Measurements from ENCODE around the gene NF1.
"Not testable (repeated sequence)": the region's sequence is repeated elsewhere in the genome, so short reads cannot be mapped to it uniquely, and the experiment has no call there.

Gene NF1

GRCh38 chr17:31130286-31131224, 35.8 kb downstream of the NF1 start:
- no peak for DNase-seq (ENCODE audit: low read depth in 2 of 2)

DNA sequence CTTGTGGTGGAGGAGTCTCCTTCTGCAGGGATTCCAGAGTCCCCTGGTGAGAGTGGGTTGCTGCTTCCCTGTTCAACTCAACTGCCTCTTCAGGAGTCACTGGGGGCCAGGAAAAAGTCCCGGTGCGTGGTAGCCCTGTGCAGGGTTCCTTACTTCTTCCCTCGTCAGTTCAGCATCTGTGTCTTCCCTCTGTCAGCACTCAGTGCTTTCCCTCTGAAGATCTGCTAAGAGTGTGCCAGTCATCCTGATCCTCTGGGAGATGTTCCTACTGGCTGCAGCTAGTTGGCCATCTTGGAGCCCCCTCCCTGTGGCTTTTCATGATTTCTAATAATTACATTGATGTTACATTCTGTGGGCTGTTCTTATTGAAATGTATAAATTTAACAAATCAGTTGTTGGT, 36.5 kb downstream of the NF1 start:
- DNase-seq (ENCODE audit: low read depth in 2 of 2): no peak

DNA sequence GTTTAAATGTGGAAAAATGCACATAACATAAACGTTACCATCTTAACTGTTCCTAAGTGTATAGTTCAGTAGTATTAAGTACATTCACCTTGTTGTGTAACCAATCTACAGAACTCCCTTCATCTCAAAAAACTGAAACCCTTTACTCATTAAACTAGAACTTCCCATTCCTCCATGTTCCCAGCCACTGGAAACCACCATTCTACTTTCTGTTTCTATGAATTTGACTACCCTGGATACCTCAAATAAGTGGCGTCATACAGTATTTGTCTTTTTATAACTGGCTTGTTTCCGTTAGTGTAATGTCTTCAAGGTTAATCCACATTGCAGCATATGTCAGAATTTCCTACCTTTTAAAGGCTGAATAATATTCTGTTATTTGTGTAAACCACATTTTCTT, 38.2 kb downstream of the NF1 start:
- no peak for DNase-seq (ENCODE audit: low read depth in 2 of 2)

DNA sequence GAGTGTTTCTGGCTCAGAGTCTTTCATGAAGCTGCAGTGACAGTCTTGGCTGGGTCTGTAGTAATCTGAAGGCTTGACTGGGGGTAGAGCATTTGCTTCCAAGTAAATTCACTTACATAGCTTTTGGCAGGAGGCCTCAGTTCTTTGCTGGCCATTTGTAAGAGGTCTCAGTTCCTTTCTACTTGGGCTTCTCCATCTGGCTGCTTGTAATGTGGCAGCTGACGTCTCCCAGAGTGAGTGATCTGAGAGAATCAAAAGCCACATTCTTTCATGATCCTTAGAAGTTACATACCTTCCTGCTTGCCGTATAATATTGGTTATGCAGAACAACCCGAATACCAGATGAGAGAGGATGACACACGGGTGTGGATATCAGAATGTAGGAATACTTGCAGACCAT, 39.8 kb downstream of the NF1 start:
- DNase-seq (ENCODE audit: low read depth in 2 of 2): no peak

DNA sequence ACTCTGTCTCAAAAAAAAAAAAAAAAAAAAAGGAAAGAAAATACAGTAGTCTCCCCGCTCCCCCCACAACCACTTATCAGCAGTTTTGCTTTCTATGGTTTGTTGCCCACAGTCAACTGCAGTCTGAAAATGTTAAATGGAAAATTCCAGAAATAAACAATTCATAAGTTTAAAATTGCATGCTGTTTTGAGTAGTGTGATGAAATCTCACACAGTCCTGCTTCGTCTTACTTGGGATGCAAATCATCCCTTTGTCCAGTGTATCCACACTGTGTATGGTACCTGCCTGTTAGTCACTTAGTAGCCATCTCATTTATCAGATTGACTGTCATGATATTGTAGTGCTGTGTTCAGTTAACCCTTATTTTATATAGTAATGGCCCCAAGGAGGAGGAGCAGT, 41.5 kb downstream of the NF1 start:
- no peak for DNase-seq (ENCODE audit: low read depth in 2 of 2)

DNA sequence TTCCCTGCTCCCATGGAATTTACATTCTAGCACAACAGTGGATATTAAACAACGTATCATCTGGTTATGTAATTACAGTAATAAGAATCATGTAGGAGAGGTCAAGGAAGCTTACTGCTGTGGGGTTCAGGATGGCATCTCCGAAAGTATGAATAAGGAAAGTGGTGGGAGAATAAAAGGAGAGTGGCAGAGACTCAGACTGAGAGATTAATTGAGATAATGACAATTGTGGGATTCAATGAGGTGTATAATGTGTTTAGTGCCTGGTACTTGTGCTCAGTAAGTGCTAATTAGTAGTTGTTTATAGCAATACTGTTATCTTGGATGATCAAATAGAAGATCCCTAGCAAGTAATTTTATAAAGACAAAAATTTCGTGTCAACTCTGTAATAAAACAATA, 45.3 kb downstream of the NF1 start:
- DNase-seq (ENCODE audit: low read depth in 2 of 2): no peak

- no peak for DNase-seq (ENCODE audit: low read depth in 2 of 2)
Observed at GRCh38 chr17:31144428-31144827, 49.7 kb downstream of the NF1 start.

DNA sequence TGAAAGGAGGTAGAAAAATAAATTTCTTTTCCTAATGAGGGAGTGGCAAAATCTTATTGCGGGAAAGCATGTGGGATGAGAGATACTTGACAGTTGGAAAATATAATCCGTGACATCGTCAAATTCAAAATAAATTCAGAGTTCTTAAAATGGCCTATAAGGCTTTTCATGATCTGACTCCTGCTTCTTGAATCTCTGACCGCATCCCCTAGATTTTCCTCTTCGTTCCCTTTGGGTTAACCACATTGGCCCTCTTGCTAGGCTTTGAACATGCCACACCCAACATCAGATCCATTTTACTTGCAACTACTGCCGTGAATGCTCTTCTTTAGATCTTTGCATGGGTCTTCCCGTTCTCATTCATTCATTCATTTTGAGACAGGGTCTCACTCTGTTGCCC, 50.1 kb downstream of the NF1 start:
- no peak for DNase-seq (ENCODE audit: low read depth in 2 of 2)

- DNase-seq (ENCODE audit: low read depth in 2 of 2): no peak
Observed at GRCh38 chr17:31147507-31148202, 52.9 kb downstream of the NF1 start.

GRCh38 chr17:31148205-31148604, 53.4 kb downstream of the NF1 start:
- DNase-seq (ENCODE audit: low read depth in 2 of 2): no peak

GRCh38 chr17:31152271-31152670, 57.5 kb downstream of the NF1 start:
- no peak for DNase-seq (ENCODE audit: low read depth in 2 of 2)

DNA sequence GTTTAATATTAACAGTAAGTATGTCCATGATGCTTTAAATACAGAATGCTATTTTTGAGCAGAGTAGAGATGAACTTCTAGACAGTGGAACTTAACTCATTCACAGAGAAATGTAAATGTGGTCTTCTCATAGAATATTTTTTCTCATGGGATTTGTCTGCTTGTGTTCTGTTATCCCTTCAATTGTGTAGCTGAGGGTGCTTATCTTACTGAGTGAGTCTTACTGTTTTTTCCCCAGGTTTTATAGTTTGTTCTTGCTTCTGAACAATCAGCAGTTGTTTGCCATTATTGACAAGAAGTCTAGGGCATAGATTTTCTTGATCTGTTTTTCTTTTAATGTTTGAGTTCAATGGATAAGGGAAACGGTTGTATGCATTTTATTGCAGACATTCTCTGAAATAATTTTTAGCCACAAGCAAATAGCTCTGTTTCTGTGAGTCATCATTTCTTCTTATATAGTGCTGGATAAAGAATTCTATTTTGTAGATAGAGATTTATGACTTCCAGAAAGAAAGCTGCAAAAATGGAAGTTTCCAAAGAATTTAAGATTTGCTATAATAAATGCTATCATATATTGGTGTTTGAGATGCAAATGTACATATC, 60.5 kb downstream of the NF1 start:
- no peak for DNase-seq (ENCODE audit: low read depth in 2 of 2)

- no peak for DNase-seq (ENCODE audit: low read depth in 2 of 2)
Observed at GRCh38 chr17:31156326-31156725, 61.5 kb downstream of the NF1 start.

DNA sequence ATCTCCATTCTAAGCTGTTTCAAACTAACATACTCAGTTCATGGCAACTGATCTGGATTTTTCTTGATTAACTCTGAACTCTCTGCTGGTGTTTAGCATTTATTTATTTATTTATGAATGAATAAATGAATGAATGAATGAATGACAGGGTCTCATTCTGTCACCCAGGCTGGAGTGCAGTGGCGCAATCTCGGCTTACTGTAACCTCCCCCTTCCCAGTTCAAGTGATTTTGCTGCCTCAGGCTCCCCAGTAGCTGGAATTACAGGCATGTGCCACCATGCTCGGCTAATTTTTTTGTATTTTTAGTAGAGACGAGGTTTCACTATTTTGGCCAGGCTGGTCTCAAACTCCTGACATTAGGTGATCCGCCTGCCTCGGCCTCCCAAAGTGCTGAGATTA, 62.1 kb downstream of the NF1 start:
- not testable (repeated sequence) for DNase-seq (ENCODE audit: low read depth in 2 of 2)

GRCh38 chr17:31158746-31159377, 64.1 kb downstream of the NF1 start:
- DNase-seq (ENCODE audit: low read depth in 2 of 2): no peak

DNA sequence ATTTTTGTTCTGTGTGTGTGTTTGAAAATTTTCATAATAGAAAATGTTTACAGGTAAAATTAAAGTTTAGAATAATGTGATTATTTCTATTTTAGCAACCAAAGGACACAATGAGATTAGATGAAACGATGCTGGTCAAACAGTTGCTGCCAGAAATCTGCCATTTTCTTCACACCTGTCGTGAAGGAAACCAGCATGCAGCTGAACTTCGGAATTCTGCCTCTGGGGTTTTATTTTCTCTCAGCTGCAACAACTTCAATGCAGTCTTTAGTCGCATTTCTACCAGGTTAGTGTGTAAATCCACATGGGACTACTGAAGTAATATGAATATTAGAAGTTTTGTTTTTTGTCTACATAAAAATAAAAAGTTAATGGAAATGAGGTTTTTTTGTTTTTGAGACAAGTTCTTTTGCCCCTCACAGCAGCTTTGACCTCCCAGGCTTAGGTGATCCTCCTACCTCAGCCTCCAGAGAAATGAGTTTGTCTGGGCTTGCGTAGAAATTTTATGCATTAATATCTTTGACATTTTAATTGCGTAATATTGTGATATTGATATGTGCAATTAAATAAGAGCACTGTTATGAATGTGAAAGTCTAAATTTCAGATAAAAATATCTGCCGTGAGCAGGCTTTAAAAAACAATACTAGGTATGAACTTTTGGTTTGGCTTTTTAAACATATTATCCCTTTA, 68.5 kb downstream of the NF1 start:
- no peak for DNase-seq (ENCODE audit: low read depth in 2 of 2)

- no peak for DNase-seq (ENCODE audit: low read depth in 2 of 2)
Observed at GRCh38 chr17:31167111-31167510, 72.3 kb downstream of the NF1 start.

- no peak for DNase-seq (ENCODE audit: low read depth in 2 of 2)
Observed at GRCh38 chr17:31171701-31172100, 76.9 kb downstream of the NF1 start.

- no peak for DNase-seq (ENCODE audit: low read depth in 2 of 2)
Observed at GRCh38 chr17:31172388-31172787, 77.6 kb downstream of the NF1 start.

DNA sequence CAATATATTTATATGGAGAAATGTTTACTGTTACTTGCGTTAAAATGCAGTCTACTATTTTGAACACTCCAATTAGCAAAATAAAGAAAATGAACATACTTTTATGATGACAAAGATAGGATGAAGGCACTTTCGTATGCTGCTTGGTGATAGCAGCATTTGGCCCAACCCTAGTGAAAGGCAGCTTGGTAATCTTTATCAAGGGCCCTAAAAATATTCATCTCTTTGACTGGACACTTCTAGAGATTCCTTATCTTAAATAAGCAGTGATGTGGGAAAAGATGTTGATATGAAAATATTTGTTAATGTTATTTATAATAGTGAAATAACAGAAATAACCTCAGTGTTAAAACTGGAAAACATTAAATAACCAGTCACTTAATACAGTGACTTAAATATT, 79.4 kb downstream of the NF1 start:
- no peak for DNase-seq (ENCODE audit: low read depth in 2 of 2)

DNA sequence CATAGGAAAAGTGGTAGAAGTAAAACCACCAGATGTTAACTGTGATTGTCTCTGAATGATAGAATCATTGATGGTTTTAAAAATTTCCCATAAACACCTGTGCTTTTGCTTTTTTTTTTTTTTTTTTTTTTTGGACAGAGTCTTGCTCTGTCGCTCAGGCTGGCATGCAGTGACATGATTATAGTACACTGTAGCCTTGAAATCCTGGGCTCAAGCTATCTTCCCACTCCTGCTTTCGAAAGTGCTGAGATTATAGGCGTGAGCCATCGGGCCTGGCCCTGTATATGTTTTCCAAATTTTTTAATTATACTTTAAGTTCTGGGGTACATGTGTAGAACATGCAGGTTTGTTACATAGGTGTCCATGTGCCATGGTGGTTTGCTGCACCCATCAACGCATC, 80.5 kb downstream of the NF1 start:
- no peak for DNase-seq (ENCODE audit: low read depth in 2 of 2)

GRCh38 chr17:31176143-31176542, 81.4 kb downstream of the NF1 start:
- not testable (repeated sequence) for DNase-seq (ENCODE audit: low read depth in 2 of 2)
